H9 (cell line): ENCODE measurements around the gene CDH4. TPM values are rescaled to one million over a fixed set of nuclear protein-coding genes. Genes with fewer than 3 reads are reported as not detected.

Experiments
- DNase-seq: peaks from one replicate; pipeline ENCODE4 v3.0.0-alpha.2; 2017
- H2AFZ ChIP-seq: one replicate; pipeline ENCODE4 v1.6.1; 2013; ENCODE audit warnings: mild to moderate bottlenecking, low read length, control low read depth, moderate library complexity
- H2AK5ac ChIP-seq: 2 replicates; pipeline ENCODE4 v1.6.1; 2013; ENCODE audit warnings: low read length, control low read depth, mixed read lengths; ENCODE audit not compliant: insufficient read length
- H2BK120ac ChIP-seq: one replicate; pipeline ENCODE4 v1.6.1; 2013; ENCODE audit warnings: low read depth, mild to moderate bottlenecking, low read length, control low read depth, inconsistent platforms; ENCODE audit not compliant: poor library complexity, severe bottlenecking
- H2BK12ac ChIP-seq: 2 replicates; pipeline ENCODE4 v1.6.1; 2013; ENCODE audit warnings: low read length, control low read depth, mixed read lengths, low read depth; ENCODE audit not compliant: insufficient read length
- H2BK15ac ChIP-seq: 2 replicates; pipeline ENCODE4 v1.6.1; 2013; ENCODE audit warnings: low read depth, low read length, control low read depth
- H2BK20ac ChIP-seq: one replicate; pipeline ENCODE4 v1.6.1; 2013; ENCODE audit warnings: low read depth, mild to moderate bottlenecking, low read length, control low read depth, inconsistent platforms; ENCODE audit not compliant: poor library complexity, severe bottlenecking
- H2BK5ac ChIP-seq: 2 replicates; pipeline ENCODE4 v1.6.1; 2013; ENCODE audit warnings: low read length, control low read depth, mixed read lengths; ENCODE audit not compliant: insufficient read length
- H3K14ac ChIP-seq: 2 replicates; pipeline ENCODE4 v1.6.1; 2013; ENCODE audit warnings: low read length, control low read depth; ENCODE audit not compliant: insufficient read depth
- H3K18ac ChIP-seq: 2 replicates; pipeline ENCODE4 v1.6.1; 2013; ENCODE audit warnings: low read depth, mild to moderate bottlenecking, mixed read lengths, low read length, control low read depth; ENCODE audit not compliant: insufficient read length
- H3K23ac ChIP-seq: 2 replicates; pipeline ENCODE4 v1.6.1; 2013; ENCODE audit warnings: low read length, control low read depth, mixed read lengths, low read depth; ENCODE audit not compliant: insufficient read length
- H3K23me2 ChIP-seq: 2 replicates; pipeline ENCODE4 v1.6.1; 2013; ENCODE audit warnings: low read depth, mild to moderate bottlenecking, mixed read lengths, low read length, control low read depth; ENCODE audit not compliant: insufficient read length, poor library complexity, severe bottlenecking
- H3K27ac ChIP-seq: 2 replicates; pipeline ENCODE4 v1.5.1; 2013; ENCODE audit warnings: low read length, control low read depth, mixed read lengths, low read depth; ENCODE audit not compliant: insufficient read length
- H3K27me3 ChIP-seq: 2 replicates; pipeline ENCODE4 v1.6.1; 2013; ENCODE audit warnings: low read length, control low read depth, inconsistent platforms; ENCODE audit not compliant: insufficient read depth
- H3K4ac ChIP-seq: 2 replicates; pipeline ENCODE4 v1.6.1; 2013; ENCODE audit warnings: low read depth, mild to moderate bottlenecking, control low read depth, inconsistent platforms, low read length, moderate library complexity
- H3K4me1 ChIP-seq: 2 replicates; pipeline ENCODE4 v1.6.1; 2013; ENCODE audit warnings: low read length, control low read depth, inconsistent platforms; ENCODE audit not compliant: insufficient read depth
- H3K4me2 ChIP-seq: 2 replicates; pipeline ENCODE4 v1.6.1; 2013; ENCODE audit warnings: low read length, control low read depth, mixed read lengths; ENCODE audit not compliant: insufficient read length, insufficient read depth
- H3K56ac ChIP-seq: 2 replicates; pipeline ENCODE4 v1.6.1; 2013; ENCODE audit warnings: low read depth, mild to moderate bottlenecking, mixed read lengths, low read length, control low read depth; ENCODE audit not compliant: insufficient read length
- H3K79me1 ChIP-seq: 2 replicates; pipeline ENCODE4 v1.6.1; 2013; ENCODE audit warnings: low read depth, mild to moderate bottlenecking, moderate library complexity, low read length, control low read depth, inconsistent platforms; ENCODE audit not compliant: insufficient read depth, poor library complexity, severe bottlenecking
- H3K79me2 ChIP-seq: 2 replicates; pipeline ENCODE4 v1.6.1; 2013; ENCODE audit warnings: low read length, control low read depth, inconsistent platforms; ENCODE audit not compliant: insufficient read depth
- H3K9ac ChIP-seq: 2 replicates; pipeline ENCODE4 v1.6.1; 2013; ENCODE audit warnings: low read length, control low read depth, mixed read lengths; ENCODE audit not compliant: insufficient read length; ENCODE audit errors: extremely low read depth
- H3K9me3 ChIP-seq: one replicate; pipeline ENCODE4 v1.6.1; 2013; ENCODE audit warnings: low read depth, low read length, inconsistent platforms; ENCODE audit not compliant: control insufficient read depth
- H3T11ph ChIP-seq: one replicate; pipeline ENCODE4 v1.6.1; 2013; ENCODE audit warnings: mild to moderate bottlenecking, low read length, control low read depth, inconsistent platforms
- H4K20me1 ChIP-seq: one replicate; pipeline ENCODE4 v1.6.1; 2013; ENCODE audit not compliant: control insufficient read depth, insufficient read length, insufficient read depth
- H4K5ac ChIP-seq: 2 replicates; pipeline ENCODE4 v1.6.1; 2013; ENCODE audit warnings: low read depth, mild to moderate bottlenecking, mixed read lengths, low read length, control low read depth; ENCODE audit not compliant: insufficient read length
- H4K8ac ChIP-seq: replicated peaks from 2 replicates; pipeline ENCODE4 v1.6.1; 2013; ENCODE audit warnings: low read length, control low read depth, mixed read lengths, low read depth; ENCODE audit not compliant: insufficient read length
- H4K91ac ChIP-seq: 2 replicates; pipeline ENCODE4 v1.6.1; 2013; ENCODE audit warnings: low read depth, mild to moderate bottlenecking, moderate library complexity, mixed read lengths, low read length, control low read depth; ENCODE audit not compliant: insufficient read length
- H3K27ac Mint-ChIP-seq, 3 experiments: 2 replicates in 2 of 3; 3 replicates in 1 of 3; pipeline ENCODE4 v1.8.0; 2020 to 2021; ENCODE audit warnings: mixed read lengths in 3 of 3, mild to moderate bottlenecking in 1 of 3, moderate library complexity in 1 of 3
- H3K27me3 Mint-ChIP-seq: 2 replicates; pipeline ENCODE4 v1.8.0; 2021; ENCODE audit warnings: low read depth, mild to moderate bottlenecking, moderate library complexity, mixed read lengths
- H3K36me3 Mint-ChIP-seq, 3 experiments: 2 replicates in 2 of 3; 3 replicates in 1 of 3; pipeline ENCODE4 v1.8.0; 2020 to 2021; ENCODE audit warnings: low read depth in 3 of 3, mixed read lengths in 3 of 3; ENCODE audit not compliant: insufficient read depth in 1 of 3
- H3K4me1 Mint-ChIP-seq, 2 experiments: 2 replicates each; pipeline ENCODE4 v1.8.0; 2020; ENCODE audit warnings: mixed read lengths in 2 of 2
- H3K4me3 Mint-ChIP-seq, 2 experiments: 2 replicates in 1 of 2; 3 replicates in 1 of 2; pipeline ENCODE4 v1.8.0; 2020 to 2021; ENCODE audit warnings: mild to moderate bottlenecking in 2 of 2, mixed read lengths in 2 of 2, moderate library complexity in 1 of 2
- H3K9me3 Mint-ChIP-seq, 2 experiments: 2 replicates in 1 of 2; 3 replicates in 1 of 2; pipeline ENCODE4 v1.8.0; 2020; ENCODE audit warnings: mild to moderate bottlenecking in 2 of 2, mixed read lengths in 2 of 2, moderate library complexity in 1 of 2
- CTCF ChIP-seq: fragments of 200-600 bp; sonication (generic); conservative IDR thresholded peaks from 3 replicates; pipeline ENCODE4 v1.8.0; 2021; ENCODE audit warnings: antibody characterized with exemption, mild to moderate bottlenecking
- WGBS: extraction: QIAGEN DNeasy Blood & Tissue Kit; methylation state at CpG from one replicate; pipeline ENCODE4 v1.1.7; 2013; ENCODE audit warnings: missing lambda C conversion rate, low lambda C conversion rate, mixed read lengths; ENCODE audit not compliant: insufficient read length; ENCODE audit errors: extremely low coverage; 5-methylcytosine and 5-hydroxymethylcytosine counted together
- total RNA-seq: library from RNA; stranded (reverse); gene quantifications from 2 replicates; pipeline ENCODE4 v1.2.1, GENCODE V29; 2021

CDH4 gene
- total RNA-seq, 1 experiment from 2014 or later = 3.0 TPM

GRCh38 chr20:61982951-61983315, 730.9 kb downstream of the CDH4 start:
- no peak overlapping the region for H3T11ph ChIP-seq
- H2BK15ac ChIP-seq = no peak overlapping the region
- no peak overlapping the region for H4K8ac ChIP-seq
- H2BK20ac ChIP-seq = no peak overlapping the region
- no peak overlapping the region for H2BK5ac ChIP-seq
- no peak overlapping the region for H3K9ac ChIP-seq
- H4K5ac ChIP-seq = no peak overlapping the region
- Mint-ChIP-seq H3K36me3 (peaks cover 27 to 44% (median 44%) of the 10 kb centered on the region in 3 experiments), H3K9me3 (peaks cover 2 to 3% of the 10 kb centered on the region in 2 experiments; a peak in 3 of 5 replicates), H3K27me3 (no peaks in the 10 kb centered on the region), H3K4me3 (no peak overlapping the region), H3K27ac (peak overlapping the region in 1 of 3 experiments; percentile 79; a peak in 2 of 7 replicates), H3K4me1 (no peaks in the 10 kb centered on the region)
- no peaks in the 10 kb centered on the region for H3K79me2 ChIP-seq
- H2BK12ac ChIP-seq = no peak overlapping the region
- no peaks in the 10 kb centered on the region for H3K27me3 ChIP-seq
- no peak overlapping the region for H3K56ac ChIP-seq
- no peak overlapping the region for H3K27ac ChIP-seq
- no peak overlapping the region for H3K4ac ChIP-seq
- H4K91ac ChIP-seq = no peak overlapping the region
- TF ChIP-seq CTCF = no peak
- H3K4me2 ChIP-seq = no peak overlapping the region
- no peak overlapping the region for H3K23ac ChIP-seq
- H3K4me1 ChIP-seq = no peaks in the 10 kb centered on the region
- H4K20me1 ChIP-seq = no peaks in the 10 kb centered on the region
- H3K14ac ChIP-seq = no peak overlapping the region
- no peaks in the 10 kb centered on the region for H3K9me3 ChIP-seq
- H3K79me1 ChIP-seq = no peaks in the 10 kb centered on the region
- no peaks in the 10 kb centered on the region for H3K23me2 ChIP-seq
- H2BK120ac ChIP-seq = no peak overlapping the region
- H2AK5ac ChIP-seq = no peak overlapping the region
- no CpG with 5 or more reads among the region's 11 CpGs for WGBS
- no peak overlapping the region for H2AFZ ChIP-seq
- no peak for DNase-seq
- H3K18ac ChIP-seq = no peak overlapping the region
